ENCODE results near the gene KASH5.
A peak's percentile ranks its signal among the peaks of the same experiment; 100 is the strongest.

Gene KASH5

GRCh38 chr19:49421039-49421877 lies 33.2 kb downstream of the KASH5 start:
- DNase-seq (ENCODE audit: low read depth in 2 of 2) = peak in 1 of 2 donors; percentile 36

DNA sequence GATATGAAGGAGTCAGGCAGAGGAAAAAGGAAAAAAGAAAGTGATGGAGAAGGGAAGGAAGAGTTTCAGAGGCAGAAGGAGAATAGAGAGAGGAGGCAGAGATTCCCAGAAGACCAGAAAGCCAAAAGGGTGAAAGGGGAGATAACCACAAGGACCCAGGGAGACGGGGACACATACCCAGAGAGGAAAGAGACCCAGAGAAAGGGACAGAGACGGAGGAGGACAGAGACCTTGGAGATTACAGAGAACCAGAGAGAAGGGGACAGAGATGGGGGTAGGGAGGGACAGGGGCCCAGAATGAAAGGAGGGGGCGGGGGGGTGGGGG lies 33.8 kb downstream of the KASH5 start:
- no peak for DNase-seq (ENCODE audit: low read depth in 2 of 2)

DNA sequence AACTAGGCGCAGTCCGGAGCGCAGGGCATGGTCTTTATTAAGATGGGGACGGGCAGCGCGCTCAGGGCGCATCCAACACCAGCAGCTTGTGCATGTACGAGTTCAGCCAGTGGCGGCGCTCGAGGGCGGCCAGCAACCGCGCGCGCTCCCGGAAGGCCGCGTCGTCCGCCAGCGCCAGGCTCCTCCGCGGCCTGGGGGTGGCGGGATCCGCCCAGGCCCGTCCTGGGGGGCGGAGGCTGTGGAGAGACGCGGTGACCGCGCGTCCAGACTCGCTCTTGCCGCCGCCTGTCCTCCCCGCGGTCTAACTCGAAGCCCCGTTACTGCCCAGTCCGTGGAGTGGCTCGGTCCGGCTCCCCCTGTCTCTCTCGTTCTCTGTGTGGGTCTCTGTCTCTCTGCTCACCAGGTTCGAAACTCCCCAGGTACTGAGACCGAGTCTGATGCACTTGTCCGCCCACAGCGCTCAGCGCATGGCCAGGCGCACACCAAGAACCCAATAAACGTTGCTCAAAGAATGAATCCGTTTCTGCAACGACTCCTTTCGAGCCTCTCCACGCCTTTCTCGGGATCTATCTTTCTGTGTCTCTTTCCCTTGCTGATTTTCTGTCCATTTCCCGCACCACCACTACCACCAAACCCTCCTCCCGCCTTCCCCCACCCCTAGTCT lies 34.5 kb downstream of the KASH5 start:
- peak in 1 of 2 donors; percentile 49 for DNase-seq (ENCODE audit: low read depth in 2 of 2)

DNA sequence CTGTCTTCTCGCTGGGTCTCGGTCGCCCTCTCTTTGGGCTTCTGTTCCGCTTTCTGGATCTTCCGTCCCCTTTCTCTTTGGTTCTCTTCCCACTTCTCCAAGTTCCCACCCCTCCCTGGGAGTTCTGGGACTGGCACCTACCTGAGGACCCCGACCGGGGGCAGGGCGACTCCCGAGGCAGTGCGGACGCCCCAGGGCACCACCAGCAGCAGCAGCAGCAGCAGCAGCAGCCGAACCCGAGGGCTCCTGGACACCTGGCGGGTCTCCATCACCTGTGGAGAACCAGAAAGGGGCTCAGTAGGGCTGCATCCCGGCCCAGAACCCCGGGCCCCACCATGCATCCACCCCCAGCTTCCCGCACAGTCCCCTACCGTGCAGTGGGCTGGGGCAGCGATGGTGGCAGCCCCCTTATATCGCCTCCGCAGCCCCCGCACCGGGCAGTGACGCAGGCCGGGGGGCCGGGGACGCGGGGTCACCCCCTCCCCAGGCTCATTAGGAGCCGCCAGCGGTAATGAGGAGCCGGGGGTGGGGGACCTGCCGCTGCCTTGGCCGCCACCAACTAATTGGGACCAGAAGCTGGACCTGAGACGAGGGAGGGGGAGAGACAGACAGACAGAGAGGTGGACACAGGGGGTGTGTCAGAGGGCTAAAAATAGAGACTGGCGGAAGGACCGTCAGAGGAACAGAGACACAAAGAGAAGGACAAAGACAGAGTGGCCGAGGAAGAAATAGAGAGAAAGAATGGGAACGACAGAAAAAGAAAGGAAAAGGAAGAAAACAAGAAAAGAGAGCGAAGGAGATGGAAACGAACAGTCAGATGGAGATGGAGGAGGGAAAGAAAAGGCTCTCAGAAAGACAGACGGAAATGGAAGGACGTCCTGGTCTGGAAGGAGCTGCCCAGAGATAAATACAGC lies 35.3 kb downstream of the KASH5 start, which contains the start of gene PTH2:
Gene PTH2, minus strand, starts transcription at position 371 of the 914 bp plus-strand sequence. Its CDS starts 102 bp downstream, at position 269.
- DNase-seq (ENCODE audit: low read depth in 2 of 2) = no peak

- DNase-seq (ENCODE audit: low read depth in 2 of 2) = no peak
Measured at GRCh38 chr19:49423985-49424303, 35.9 kb downstream of the KASH5 start.

- no peak for DNase-seq (ENCODE audit: low read depth in 2 of 2)
Measured at GRCh38 chr19:49425178-49425577, 37.1 kb downstream of the KASH5 start, which contains the start of gene GFY. TSS of gene GFY (plus strand) at chr19:49425388. CDS start at chr19:49426431, 1,043 bp downstream.

GRCh38 chr19:49425922-49426592 lies 38.0 kb downstream of the KASH5 start:
- no peak for DNase-seq (ENCODE audit: low read depth in 2 of 2)

- no peak for DNase-seq (ENCODE audit: low read depth in 2 of 2)
Measured at GRCh38 chr19:49427339-49427738, 39.3 kb downstream of the KASH5 start.

- no peak for DNase-seq (ENCODE audit: low read depth in 2 of 2)
Measured at GRCh38 chr19:49427855-49428546, 40.0 kb downstream of the KASH5 start.

DNA sequence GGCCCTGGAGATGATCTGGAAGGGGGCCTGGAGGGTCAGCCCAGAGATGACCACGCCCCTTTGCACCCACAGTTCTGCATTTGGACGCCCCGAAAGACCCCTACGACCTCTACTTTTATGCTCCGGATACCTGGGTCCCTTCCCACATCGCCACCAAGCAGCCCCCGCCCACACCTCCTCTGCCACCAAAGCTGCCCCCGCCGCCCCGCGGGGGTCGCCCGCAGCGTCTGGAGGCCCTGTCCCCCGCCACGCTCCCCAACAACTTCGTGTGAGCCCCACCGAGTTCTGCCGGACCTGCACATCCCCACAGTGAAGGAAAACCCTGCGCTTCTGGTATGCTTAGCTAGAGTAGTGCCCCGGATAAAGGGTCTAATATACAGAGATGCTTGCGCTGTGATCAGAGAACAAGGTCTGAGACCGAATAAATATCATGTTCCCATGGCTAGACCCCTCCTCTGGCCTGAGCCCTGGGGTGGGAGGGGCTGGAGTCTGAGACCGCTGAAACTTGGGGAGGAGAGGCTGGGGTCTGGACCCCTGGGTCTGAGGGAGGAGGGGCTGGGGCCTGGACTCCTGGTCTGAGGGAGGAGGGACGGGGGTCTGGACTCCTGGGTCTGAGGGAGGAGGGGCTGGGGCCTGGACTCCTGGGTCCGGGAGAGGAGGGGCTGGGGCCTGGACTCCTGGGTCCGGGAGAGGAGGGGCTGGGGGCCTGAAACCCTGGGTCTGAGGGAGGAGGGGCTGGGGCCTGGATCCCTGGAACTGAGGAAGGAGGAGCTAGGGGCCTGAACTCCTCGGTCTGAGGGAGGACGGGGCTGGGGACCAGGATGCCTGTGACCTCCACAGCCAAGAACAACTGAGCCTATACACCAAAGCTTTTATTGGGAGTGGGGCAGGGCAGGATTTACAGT lies 40.8 kb downstream of the KASH5 start:
- no peak for DNase-seq (ENCODE audit: low read depth in 2 of 2)

DNA sequence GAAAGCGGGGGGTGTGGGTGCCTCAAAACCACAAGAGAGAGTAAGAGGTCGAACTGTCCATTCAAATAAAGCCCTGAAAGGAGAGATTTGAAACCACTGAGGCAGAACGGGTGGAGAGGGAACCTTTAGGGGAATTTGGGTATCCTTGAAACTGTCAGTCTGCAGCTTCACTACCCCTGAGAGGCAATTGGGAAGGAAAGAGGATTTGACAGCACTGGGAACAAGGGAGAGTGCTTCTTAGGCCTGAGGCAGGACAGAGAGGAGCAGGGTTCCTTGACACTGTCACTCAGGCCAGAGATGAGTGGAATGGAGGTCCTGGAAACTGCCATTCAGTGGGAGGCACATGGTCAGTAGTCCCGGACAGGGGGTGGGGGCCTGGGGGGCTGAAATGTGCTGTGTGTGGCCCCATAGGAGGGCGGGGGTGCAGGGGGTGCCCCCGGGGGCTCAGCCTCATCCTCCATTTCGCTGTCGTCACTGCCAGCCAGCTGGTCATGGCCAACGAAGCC lies 42.2 kb downstream of the KASH5 start:
- DNase-seq (ENCODE audit: low read depth in 2 of 2) = no peak

DNA sequence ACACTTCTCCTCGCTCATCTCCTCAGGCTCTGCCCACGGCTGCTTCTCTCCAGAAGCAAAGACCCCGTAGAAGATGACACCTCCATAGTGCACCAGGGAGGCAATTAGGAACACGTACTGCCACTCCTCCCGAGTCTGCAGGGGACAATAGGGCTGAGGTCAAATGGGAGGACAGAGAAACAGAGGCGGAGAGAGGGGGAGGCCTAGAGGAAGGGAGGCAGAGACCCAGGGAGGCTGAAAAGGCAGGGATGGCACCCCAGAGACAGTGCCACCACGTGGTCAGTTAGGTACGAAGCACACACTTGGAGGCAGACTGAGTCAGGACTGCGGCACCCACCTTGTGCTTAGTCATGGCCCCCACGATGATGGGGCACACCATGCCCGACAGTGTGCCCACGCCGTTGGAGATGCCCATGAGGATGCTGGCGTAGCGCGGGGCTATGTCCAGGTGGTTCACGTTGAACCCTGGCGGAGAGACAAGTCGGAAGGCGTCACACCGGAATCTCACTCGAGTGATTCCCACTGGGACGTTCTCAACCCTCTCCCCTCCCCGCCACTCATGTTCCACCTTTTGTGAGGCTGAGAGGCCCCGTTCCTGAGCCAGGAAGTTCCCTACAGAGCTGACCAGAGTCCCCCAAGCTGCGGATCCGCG lies 42.8 kb downstream of the KASH5 start:
- DNase-seq (ENCODE audit: low read depth in 2 of 2) = peak in 1 of 2 donors; percentile 45

DNA sequence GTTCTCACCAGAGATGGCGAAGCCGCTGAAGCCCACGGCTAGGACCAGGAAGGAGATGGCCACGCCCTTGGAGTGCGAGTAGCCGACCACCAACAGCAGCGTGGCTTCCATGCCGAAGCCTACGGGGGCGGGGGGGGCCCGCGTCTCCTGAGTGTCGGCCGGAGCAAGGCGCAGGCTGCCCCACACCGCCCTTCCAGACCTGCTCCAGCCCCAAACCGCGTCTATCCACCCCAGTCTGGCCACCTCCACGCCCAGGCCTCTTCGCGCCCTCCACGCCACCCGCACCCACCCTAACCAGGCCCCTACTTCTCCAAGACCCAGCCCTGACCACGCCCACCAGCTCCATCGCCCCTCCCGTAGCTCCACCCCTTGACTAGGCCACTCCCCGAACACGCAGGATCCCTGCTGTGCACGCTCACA lies 43.3 kb downstream of the KASH5 start:
- no peak for DNase-seq (ENCODE audit: low read depth in 2 of 2)

DNA sequence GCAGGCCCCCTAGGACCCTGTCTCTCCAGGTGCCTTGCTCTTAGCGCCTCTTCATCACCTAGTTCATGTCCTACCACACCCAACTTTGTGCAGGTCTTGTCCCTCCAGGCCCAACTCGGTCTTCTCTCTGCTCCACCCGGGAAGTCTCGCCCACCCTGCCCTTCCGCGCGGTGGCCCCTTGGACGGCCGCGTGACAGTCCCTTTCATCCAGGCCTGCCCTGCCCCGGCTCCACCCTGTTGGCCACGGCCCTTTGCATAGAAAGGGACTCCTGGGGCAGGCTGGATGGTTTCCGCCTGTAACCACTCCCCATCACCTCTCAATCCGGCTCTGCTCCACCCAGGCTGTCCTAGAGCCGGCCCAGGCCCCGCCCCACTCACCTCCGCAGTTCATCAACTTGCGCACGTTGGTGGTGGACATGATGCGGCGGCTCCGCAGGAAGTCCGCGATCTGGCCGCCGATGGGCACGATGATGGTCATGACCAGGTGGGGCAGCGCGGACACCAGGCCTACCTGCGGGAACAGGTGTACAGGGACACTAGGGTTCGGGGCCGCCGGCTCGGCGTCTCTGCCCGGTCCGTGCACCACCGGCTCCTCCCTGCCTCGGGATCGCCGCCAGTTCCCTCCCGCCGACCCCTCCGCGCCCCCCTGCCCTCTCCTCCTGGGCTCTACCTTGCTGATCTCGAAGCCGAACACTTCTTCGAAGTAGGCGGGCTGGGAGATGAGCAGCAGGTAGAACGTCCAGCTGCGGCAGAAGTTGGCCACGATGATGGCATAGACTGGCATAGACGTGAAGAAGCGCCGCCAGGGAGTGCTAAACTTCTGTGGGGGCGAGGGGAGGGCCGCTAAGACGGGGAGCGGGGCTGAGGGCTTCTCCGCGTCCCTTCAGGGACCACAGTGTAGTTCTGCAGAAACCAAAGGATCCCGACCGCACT lies 44.4 kb downstream of the KASH5 start:
- no peak for DNase-seq (ENCODE audit: low read depth in 2 of 2)

DNA sequence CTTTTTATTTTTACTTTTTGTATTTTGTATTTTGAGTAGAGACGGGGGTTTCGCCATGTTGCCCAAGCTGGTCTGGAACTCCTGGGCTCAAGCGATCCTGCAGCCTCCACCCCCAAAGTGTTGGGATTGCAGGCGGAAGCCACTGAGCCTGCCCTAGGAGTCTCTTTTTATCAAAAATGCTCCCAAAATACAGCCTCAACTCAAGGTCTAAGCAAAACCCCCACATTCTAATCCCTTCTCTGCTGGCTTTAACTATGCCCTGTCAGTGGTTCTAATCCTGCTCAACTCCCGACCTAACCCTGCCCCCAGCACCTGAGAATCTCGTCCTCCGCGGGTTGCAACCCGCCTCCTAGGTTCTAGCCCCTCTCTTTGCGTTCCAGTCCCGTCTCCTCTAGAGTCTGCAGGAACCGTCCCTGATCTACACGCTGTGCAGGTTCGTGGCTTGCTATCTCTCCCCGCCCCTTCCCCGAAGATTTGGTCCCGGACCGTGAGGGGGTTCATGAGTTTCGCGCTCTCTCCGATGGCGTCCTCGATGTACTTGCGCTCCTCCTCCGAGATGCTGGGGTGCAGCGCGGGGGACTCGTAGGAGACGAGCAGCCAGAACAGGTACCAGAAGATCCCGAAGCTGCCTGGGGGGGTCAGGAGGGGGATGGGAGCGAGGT lies 45.3 kb downstream of the KASH5 start:
- no peak for DNase-seq (ENCODE audit: low read depth in 2 of 2)

- DNase-seq (ENCODE audit: low read depth in 2 of 2) = no peak
Measured at GRCh38 chr19:49434907-49435583, 47.0 kb downstream of the KASH5 start.

- no peak for DNase-seq (ENCODE audit: low read depth in 2 of 2)
Measured at GRCh38 chr19:49435670-49436069, 47.6 kb downstream of the KASH5 start.
